Body of pancreas (tissue), 4 donors: ENCODE results near the gene CNRIP1.

Experiments
- POLR2A ChIP-seq, 3 donors: fragments of 450-650 bp; IDR thresholded peaks; one replicate each; pipeline ENCODE4 v1.6.1; 2016; ENCODE audit warnings: antibody characterized with exemption in 3 of 3, mild to moderate bottlenecking in 2 of 3
- TF ChIP-seq, protein P1 (sequence below), 7 experiments: fragments of 450-650 bp in 4 of 7; fragments of 200-600 bp in 3 of 7; sonication (generic) in 3 of 7; IDR thresholded peaks; one replicate each; pipeline ENCODE4 v1.5.1; 2016 to 2019; ENCODE audit warnings: antibody characterized with exemption in 7 of 7

DNA sequence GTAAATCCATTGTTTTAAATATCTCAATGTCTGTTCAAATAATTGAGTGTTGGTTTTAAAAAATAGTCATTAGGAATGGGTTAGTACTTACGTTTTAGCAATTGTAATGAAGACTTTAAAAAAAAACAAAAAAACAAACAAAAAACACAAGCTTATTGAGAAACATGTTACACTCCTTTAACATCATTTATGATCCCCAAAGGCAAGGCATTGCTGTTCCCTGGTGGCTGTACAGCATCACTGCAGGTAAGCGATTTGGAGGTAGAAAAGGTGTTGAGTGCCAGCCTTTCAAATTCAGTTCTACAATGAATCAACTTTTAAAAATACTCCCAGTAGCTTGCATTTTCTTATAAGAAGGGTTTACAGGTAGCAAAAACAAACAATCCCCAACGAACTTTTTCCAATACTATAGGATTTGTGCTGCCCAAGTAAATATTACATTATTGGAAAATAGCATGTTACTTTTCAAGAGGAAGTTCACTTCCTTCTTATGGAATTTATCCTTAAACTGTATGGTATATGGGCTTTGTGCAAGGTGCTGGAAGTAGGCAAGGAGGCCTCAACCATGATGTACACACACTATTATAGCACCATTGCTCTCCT, 27.5 kb downstream of the CNRIP1 start:
- TF ChIP-seq, protein P1, sequence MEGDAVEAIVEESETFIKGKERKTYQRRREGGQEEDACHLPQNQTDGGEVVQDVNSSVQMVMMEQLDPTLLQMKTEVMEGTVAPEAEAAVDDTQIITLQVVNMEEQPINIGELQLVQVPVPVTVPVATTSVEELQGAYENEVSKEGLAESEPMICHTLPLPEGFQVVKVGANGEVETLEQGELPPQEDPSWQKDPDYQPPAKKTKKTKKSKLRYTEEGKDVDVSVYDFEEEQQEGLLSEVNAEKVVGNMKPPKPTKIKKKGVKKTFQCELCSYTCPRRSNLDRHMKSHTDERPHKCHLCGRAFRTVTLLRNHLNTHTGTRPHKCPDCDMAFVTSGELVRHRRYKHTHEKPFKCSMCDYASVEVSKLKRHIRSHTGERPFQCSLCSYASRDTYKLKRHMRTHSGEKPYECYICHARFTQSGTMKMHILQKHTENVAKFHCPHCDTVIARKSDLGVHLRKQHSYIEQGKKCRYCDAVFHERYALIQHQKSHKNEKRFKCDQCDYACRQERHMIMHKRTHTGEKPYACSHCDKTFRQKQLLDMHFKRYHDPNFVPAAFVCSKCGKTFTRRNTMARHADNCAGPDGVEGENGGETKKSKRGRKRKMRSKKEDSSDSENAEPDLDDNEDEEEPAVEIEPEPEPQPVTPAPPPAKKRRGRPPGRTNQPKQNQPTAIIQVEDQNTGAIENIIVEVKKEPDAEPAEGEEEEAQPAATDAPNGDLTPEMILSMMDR (IDR thresholded peaks at IDR 0.05): peak; percentile 44 to 79 (median 72)
- TF ChIP-seq POLR2A (IDR thresholded peaks at IDR 0.05): no peak
